HUES64 (cell line): ENCODE measurements around the gene TFAP2B.

Source experiments
- H3K27ac ChIP-seq: 2 replicates; pipeline ENCODE4 v1.7.0; 2013; ENCODE audit warnings: low read depth, low read length, inconsistent platforms
- H3K27me3 ChIP-seq: 2 replicates; pipeline ENCODE4 v1.6.1; 2013; ENCODE audit warnings: mild to moderate bottlenecking, low read length; ENCODE audit not compliant: insufficient read depth
- H3K36me3 ChIP-seq: 2 replicates; pipeline ENCODE4 v1.6.1; 2013; ENCODE audit warnings: mild to moderate bottlenecking, low read length; ENCODE audit not compliant: insufficient read depth
- H3K4me1 ChIP-seq: 2 replicates; pipeline ENCODE4 v1.6.1; 2013; ENCODE audit warnings: mild to moderate bottlenecking, low read length, moderate library complexity; ENCODE audit not compliant: insufficient read depth
- H3K4me3 ChIP-seq: 2 replicates; pipeline ENCODE4 v1.5.1; 2013; ENCODE audit warnings: mild to moderate bottlenecking, low read length, moderate library complexity
- H3K9ac ChIP-seq: 2 replicates; pipeline ENCODE4 v1.6.1; 2013; ENCODE audit warnings: mild to moderate bottlenecking, low read depth, low read length
- H3K9me3 ChIP-seq: 2 replicates; pipeline ENCODE4 v1.6.1; 2013; ENCODE audit warnings: low read depth, low read length; ENCODE audit not compliant: insufficient read depth
- WGBS: fragments of 150-250, 120-280 bp; methylation state at CpG from one replicate; pipeline ENCODE4 v1.1.7; 2013; ENCODE audit warnings: missing lambda C conversion rate; 5-methylcytosine and 5-hydroxymethylcytosine counted together

The TFAP2B gene

GRCh38 chr6:50816947-50817645 is 1.6 kb upstream of the TFAP2B start:
- H3K27ac ChIP-seq, result no peak overlapping the region
- no peaks in the 10 kb centered on the region for H3K36me3 ChIP-seq
- H3K4me1 ChIP-seq, result peaks cover 20% of the 10 kb centered on the region
- H3K27me3 ChIP-seq, result peaks cover 88% of the 10 kb centered on the region
- H3K9me3 ChIP-seq, result no peaks in the 10 kb centered on the region
- WGBS, result 7% methylated on average over 14 of the region's 15 CpGs
- H3K9ac ChIP-seq, result no peak overlapping the region
- H3K4me3 ChIP-seq, result no peak overlapping the region

GRCh38 chr6:50817646-50817950 is 1.1 kb upstream of the TFAP2B start:
- WGBS, result 19% methylated on average over 2 of the region's 2 CpGs
- peaks cover 93% of the 10 kb centered on the region for H3K27me3 ChIP-seq
- no peak overlapping the region for H3K9ac ChIP-seq
- H3K36me3 ChIP-seq, result no peaks in the 10 kb centered on the region
- no peak overlapping the region for H3K27ac ChIP-seq
- H3K4me3 ChIP-seq, result no peak overlapping the region
- H3K9me3 ChIP-seq, result no peaks in the 10 kb centered on the region
- peaks cover 25% of the 10 kb centered on the region for H3K4me1 ChIP-seq

- H3K27ac ChIP-seq, result no peak overlapping the region
- peaks cover 29% of the 10 kb centered on the region for H3K4me1 ChIP-seq
Observed at GRCh38 chr6:50818020-50818419, 651 bp upstream of the TFAP2B start.

GRCh38 chr6:50819466-50819903 is 814 bp downstream of the TFAP2B start:
- Histone ChIP-seq H3K4me1 (peaks cover 43% of the 10 kb centered on the region), H3K27me3 (peaks cover 100% of the 10 kb centered on the region), H3K4me3 (peak overlapping the region; percentile 40), H3K9ac (peak overlapping the region; percentile 45; the same call in 1 of the 2 replicates), H3K27ac (no peak overlapping the region), H3K36me3 (no peaks in the 10 kb centered on the region), H3K9me3 (no peaks in the 10 kb centered on the region)
- WGBS, result under 1% methylated on average over 45 of the region's 45 CpGs

More at GRCh38 chr6:50818020-50818419, 651 bp upstream of the TFAP2B start:
- Histone ChIP-seq H3K36me3 (no peaks in the 10 kb centered on the region), H3K9ac (no peak overlapping the region), H3K9me3 (no peaks in the 10 kb centered on the region), H3K4me3 (no peak overlapping the region), H3K27me3 (peaks cover 97% of the 10 kb centered on the region)
- 6% methylated on average over 4 of the region's 6 CpGs for WGBS

- Histone ChIP-seq H3K27me3 (peaks cover 100% of the 10 kb centered on the region), H3K4me1 (peaks cover 50% of the 10 kb centered on the region), H3K4me3 (peak overlapping the region; percentile 40), H3K9ac (peak overlapping the region; percentile 30; the same call in 1 of the 2 replicates), H3K36me3 (no peaks in the 10 kb centered on the region), H3K27ac (no peak overlapping the region), H3K9me3 (no peaks in the 10 kb centered on the region)
- 1% methylated on average over 58 of the region's 58 CpGs for WGBS
Observed at GRCh38 chr6:50819904-50820868, 1.5 kb downstream of the TFAP2B start.

- 11% methylated on average over 5 of the region's 5 CpGs for WGBS
- Histone ChIP-seq H3K4me1 (peaks cover 56% of the 10 kb centered on the region), H3K36me3 (no peaks in the 10 kb centered on the region), H3K4me3 (peak overlapping the region; percentile 34; the same call in 1 of the 2 replicates), H3K9ac (no peak overlapping the region), H3K9me3 (no peaks in the 10 kb centered on the region), H3K27ac (no peak overlapping the region), H3K27me3 (peaks cover 100% of the 10 kb centered on the region)
Observed at GRCh38 chr6:50820869-50821264, 2.2 kb downstream of the TFAP2B start.

GRCh38 chr6:50821441-50822077 is 2.9 kb downstream of the TFAP2B start:
- WGBS, result 2% methylated on average over 18 of the region's 20 CpGs
- H3K9me3 ChIP-seq, result no peaks in the 10 kb centered on the region
- H3K4me3 ChIP-seq, result peak overlapping the region; percentile 34; the same call in 1 of the 2 replicates
- H3K4me1 ChIP-seq, result peaks cover 63% of the 10 kb centered on the region
- H3K27me3 ChIP-seq, result peaks cover 100% of the 10 kb centered on the region
- no peaks in the 10 kb centered on the region for H3K36me3 ChIP-seq
- no peak overlapping the region for H3K9ac ChIP-seq
- no peak overlapping the region for H3K27ac ChIP-seq

GRCh38 chr6:50822078-50822476 is 3.4 kb downstream of the TFAP2B start:
- H3K4me3 ChIP-seq, result peak overlapping the region; percentile 34; the same call in 1 of the 2 replicates
- peaks cover 66% of the 10 kb centered on the region for H3K4me1 ChIP-seq
- no peaks in the 10 kb centered on the region for H3K36me3 ChIP-seq
- peaks cover 100% of the 10 kb centered on the region for H3K27me3 ChIP-seq
- no peaks in the 10 kb centered on the region for H3K9me3 ChIP-seq
- 2% methylated on average over 6 of the region's 6 CpGs for WGBS
- H3K27ac ChIP-seq, result no peak overlapping the region
- H3K9ac ChIP-seq, result no peak overlapping the region

GRCh38 chr6:50823094-50823920 is 4.6 kb downstream of the TFAP2B start:
- Histone ChIP-seq H3K36me3 (no peaks in the 10 kb centered on the region), H3K27ac (no peak overlapping the region), H3K4me1 (peaks cover 77% of the 10 kb centered on the region), H3K4me3 (peak overlapping the region; percentile 34), H3K9me3 (no peaks in the 10 kb centered on the region), H3K9ac (no peak overlapping the region), H3K27me3 (peaks cover 100% of the 10 kb centered on the region)
- WGBS, result under 1% methylated on average over 43 of the region's 46 CpGs

GRCh38 chr6:50824552-50824951 is 5.9 kb downstream of the TFAP2B start:
- 0% methylated on average over 2 of the region's 2 CpGs for WGBS
- peak overlapping the region; percentile 18; the same call in 1 of the 2 replicates for H3K4me3 ChIP-seq
- H3K4me1 ChIP-seq, result peaks cover 75% of the 10 kb centered on the region
- peaks cover 100% of the 10 kb centered on the region for H3K27me3 ChIP-seq
- H3K36me3 ChIP-seq, result no peaks in the 10 kb centered on the region
- H3K9ac ChIP-seq, result no peak overlapping the region
- no peaks in the 10 kb centered on the region for H3K9me3 ChIP-seq
- H3K27ac ChIP-seq, result peak overlapping the region; percentile 46; the same call in 1 of the 2 replicates
